GM19240 (cell line): ENCODE data around the gene BCAR3.
"Not testable (repeated sequence)": the region's sequence is repeated elsewhere in the genome, so short reads cannot be mapped to it uniquely, and the experiment has no call there.

ENCODE experiments used
- DNase-seq: peaks from one replicate; pipeline ENCODE4 v3.0.0; 2011; ENCODE audit warnings: low spot score; ENCODE audit not compliant: insufficient read length

The BCAR3 gene

DNA sequence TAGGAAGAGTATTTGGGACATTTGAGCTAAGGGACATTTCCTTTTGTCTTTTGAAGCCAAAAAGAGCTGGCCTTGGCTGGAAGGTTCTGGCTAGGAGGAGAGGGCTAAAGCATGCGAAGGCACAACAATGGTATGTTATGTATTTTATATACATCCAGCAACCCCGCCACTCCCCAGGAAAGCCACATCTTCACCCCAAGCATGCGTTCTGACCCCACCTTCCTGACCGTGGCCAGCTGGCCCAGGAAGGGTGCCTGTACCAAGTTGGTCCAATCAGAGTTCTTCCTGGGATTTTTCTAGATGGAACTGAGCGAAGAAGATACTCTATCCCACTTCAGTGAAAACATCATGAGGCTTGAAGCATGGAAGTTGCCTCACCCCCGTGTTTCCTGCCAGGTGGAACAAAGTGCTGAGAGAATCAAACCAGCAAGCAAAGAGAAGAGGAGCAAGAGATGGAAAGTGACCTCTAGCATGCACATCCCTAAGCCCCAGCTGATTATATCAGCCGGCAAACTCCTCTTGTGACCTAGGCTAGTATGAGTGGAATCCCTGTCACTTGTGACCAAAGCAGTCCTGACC is 82.7 kb downstream of the BCAR3 start:
- DNase-seq, result no peak

DNA sequence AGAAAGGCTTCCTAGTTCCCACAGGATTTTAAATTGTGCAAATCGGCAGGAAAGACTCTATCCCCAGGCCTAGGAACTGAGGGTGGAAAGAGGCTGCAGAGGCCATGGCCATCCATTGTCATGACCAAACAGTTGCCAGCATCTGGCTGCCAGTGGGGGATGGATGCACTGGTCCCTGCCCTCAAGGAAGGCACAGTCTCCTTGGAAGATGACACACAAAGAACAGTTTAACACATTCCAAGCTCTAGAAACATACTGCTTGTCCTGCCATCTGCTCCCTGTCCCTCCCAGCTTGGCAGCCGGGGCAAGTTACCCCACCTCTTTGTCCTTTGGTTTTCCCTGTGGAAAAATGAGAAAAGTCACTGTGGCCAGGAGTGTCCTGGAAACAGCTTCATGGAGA is 83.2 kb downstream of the BCAR3 start:
- no peak for DNase-seq

DNA sequence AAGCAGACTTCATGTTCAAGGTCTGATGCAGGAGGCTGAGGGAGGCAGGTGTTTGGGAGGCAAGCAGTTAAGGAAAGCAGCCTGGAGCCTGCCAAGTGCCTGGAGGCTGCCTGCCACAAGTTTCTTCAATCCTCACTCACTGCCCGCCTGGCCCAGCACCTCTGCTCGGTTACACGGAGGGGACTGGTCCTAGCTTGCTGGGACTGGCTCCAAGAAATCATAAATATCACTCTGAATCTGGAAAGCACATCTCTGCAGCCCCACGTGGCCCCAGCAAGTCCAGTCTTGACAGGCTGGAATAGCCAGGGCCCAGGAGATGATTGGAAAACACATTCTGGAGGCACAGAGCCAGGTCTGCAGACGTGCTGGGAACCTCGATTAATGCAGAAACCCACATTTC is 83.9 kb downstream of the BCAR3 start:
- DNase-seq, result no peak

DNA sequence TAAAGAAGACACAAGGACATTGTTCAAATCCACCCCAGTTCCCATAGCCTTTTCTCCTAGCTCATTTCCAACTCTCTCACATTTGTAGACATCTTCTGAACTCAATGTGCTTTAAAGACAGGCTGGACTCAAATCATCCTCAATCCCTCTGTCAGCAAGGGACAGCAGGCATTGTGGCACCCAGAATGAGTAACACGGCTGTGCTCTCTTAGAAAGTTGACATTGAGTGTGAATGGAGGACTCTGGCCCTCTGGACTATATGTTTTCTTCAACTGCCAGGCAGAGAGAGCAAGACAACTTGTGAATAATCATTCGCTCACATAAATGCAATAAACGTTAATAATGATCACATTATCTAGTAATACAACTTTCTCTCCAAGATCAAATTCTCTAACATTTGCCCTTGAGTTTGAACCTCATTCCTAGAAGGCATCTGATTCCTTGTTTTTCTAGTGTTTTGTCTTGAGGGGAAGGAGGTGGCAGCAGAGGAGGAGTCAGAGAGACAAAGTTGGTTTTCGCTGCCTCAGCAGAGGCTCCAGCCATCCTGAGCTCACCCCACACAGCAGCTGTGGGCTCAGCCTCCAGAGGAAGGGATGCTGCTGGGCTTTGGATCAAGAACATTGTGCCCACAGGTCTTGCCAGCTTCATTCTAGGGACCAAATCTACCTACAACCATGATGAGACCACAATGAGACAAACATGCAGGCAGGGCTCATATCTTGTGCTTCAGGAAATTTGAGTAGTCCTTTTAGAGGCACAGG is 85.1 kb downstream of the BCAR3 start:
- no peak for DNase-seq

DNA sequence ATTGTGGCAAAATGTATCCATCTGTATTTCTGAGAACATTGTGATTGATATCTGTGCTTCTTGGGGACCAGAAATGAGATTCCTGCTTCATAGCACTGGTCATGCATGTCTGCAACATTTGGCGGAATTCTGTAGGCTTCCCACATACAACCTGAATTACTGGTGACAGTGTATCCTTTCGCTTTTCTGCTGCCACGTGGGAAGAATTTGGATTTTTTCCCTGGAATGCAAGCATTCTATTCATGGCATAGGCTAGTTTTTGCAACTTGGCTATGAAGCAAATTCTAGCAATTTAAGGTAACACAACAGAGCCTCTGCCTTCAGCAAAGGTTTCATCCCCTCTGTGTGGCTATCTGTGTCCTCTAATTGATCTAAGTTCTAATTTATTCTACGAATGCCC is 85.9 kb downstream of the BCAR3 start:
- DNase-seq, result no peak

DNA sequence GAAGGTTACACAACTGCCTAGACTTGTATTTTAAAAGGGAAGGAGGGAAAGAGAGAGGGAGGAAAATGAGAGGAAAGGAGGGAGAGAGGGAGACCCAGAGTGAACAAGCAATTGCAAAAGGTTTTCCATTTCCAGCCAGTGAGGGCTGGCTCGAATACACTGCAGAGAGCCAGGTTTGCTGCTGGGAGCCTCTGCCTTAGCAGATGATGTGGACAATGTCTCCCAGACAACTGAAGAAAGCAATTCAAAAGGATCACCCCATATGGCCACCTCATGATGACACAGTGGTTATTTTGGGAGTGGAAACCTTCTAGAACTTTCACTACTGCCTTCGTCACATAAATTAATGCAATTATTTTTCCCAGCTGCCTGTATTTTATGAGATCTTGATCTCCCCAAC is 86.4 kb downstream of the BCAR3 start:
- no peak for DNase-seq

DNA sequence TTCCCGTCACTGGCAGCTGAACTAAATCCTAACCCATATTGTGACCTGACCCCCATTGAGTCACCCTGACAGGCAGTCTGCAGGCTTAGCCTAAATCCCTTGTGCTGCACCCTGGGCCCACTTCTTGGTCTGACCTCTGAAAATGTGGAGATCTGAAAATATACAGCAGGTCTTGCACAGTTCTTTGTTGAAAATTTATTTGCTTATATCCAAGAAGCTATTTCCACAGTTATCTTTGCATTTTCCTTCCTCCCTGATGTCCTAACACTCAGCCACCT is 87.1 kb downstream of the BCAR3 start:
- no peak for DNase-seq

DNA sequence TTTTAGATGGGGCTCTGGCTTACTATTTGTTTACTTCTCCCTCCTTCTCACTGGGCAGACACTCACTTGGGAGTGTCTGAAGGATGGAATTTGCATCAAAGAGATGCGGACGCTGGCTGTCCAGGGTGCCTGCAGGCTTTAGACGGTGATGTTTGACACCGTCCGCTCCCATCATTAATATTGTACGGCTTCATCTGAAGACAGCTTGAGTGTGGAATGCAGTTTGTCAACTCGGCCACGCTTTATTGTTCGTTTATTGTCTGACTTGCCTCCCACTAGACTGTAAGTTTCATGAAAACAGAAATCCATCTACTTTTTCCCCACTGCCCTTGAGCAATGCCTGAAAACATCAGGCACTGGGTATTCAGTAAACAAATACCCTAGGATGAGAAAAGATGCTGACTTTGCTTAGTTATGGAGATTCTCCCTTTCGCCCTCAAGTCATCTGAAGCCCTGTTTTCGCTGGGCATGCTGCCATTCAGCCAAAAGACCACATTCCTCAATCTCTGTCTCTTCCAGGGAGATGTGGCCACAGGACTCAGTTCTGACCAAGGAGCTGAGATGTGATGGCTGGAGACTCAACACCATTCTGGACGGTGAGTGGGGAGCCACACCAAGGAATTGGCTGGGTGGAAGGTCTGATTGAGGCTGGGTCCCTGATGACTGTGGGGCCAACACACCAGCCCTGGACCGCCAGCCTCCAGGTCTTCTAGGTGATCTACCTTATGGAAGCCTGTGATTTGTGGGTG is 87.6 kb downstream of the BCAR3 start:
- no peak for DNase-seq

DNA sequence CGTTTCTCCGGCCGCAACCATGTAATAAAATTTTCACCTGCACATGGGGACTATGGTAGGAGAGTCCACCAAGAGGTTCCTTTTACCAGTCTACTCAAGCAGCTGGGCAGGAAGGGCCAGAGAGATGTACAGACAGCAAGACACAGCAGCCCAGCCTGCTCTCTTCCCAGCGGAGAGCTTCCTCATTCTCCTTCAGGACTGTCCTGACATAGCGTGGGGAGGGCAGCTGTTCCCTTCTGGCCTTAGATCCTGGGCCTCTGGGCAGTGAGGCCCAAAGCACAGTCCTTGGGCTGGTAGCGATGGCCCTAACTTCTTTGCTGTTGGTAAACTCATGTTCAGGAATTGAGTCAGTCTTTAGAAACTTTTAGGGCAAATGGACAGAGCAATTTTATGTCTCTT is 89.1 kb downstream of the BCAR3 start:
- no peak for DNase-seq

DNA sequence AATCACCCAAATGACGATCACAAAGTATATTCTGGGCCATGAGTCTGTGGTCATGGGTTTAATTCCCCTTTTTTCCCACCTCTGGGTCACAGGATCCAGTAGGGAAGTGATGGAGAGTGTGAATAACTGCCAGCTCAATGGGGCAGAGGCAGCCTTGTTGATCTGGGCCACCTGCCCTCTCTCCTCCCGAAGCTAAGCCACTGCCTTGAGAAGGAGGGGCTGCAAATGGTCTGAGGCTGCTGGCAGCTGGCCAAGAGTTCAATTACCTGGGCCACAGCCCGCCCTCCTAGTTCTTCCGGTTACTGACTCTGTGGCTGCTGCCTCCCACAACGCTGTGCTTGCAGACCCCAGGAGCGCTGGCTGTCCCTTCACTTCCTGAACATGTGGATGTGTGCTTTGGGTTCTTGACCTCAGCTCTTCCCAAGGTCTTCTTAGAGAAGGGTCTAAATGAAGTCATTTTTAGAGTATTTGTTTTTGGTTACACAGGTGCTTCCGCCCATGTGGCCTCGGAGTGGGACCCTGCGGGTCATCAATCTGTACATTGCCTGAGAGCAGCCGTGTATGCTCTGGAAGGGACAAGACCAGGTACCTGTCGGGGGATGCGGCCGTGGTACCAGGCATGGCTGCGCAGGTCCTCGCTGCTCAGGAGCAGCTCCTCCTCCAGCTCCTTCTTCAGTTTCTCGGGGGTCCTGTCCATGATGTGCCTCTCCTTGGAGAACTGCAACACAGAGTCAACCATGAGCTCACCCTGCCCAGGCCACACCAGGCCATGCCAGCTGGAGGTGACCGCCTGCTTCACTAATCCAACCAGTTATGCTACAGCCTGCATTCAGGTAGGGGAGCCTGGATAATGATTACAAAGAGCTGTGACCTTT is 89.7 kb downstream of the BCAR3 start:
- DNase-seq, result peak; percentile 57

DNA sequence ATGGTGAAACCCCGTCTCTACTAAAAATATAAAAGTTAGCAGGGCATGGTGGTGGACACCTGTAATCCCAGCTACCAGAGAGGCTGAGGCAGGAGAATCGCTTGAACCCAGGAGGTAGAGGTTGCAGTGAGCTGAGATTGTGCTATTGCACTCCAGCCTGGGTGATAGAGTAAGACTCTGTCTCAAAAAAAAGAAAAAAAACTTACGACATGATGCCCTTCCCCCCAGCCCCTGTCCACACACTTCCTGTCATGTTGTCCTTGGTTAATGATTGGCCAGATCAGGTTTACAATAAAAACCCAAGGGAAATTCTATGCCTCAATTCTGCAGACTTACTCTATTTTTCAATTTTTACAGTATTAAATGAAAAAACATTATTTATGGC is 90.4 kb downstream of the BCAR3 start:
- DNase-seq, result not testable (repeated sequence)

DNA sequence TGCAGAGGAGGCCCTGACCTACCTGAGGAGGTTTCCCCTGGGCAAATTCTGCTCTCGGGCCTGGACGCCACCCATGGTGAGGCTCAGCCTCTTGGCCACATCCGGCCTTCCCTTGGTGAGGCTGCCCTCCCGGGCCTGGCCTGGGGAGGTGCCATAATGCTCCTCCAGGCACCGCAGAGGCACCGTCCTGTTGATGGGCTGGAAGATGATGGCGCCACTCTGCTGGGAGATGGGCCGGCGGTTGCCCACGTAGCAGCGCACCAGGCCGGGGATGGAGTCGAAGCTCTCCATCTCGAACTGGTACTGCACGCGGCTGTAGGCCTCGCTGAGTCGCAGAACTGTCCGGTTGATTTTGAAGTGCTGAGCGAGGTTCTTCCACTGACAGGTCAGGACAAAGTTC is 92.7 kb downstream of the BCAR3 start:
- no peak for DNase-seq

DNA sequence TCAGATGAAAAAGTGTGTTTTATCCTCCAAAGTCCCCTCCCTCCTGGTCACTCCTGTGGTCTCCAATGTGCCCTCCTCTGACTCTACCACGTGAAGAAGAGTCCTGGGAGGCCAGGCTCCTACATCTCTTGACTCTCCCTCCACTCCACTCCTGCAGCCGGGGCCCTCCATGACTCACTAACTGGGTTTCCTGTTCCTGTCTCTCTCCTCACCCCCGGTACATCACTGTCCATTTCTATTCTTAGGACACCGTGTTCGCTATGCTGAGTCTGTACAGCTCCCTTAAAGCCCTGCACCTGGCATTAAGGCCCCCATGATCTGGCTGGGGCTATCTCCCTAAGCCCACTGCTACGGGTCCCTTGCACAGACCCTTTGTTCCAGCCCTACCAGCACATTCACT is 93.4 kb downstream of the BCAR3 start:
- no peak for DNase-seq

DNA sequence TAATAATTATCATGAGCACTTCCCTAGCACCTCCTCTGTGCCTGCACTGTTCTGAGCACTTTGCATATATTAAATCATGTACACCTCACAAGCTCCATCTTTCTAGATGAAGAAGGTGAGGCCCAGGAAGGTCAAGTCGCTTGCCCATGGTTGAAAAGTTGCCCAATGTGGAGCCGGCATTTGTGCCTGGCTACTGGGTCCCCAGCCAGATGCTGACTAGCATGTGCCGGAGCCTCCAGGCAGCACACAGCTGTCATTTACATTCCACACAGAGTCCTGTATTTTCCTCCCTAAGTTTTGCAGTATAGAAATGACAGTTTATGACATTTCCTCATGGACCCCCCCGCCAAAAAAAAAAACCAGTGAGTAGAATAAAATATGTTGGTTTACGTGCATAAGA is 94.3 kb downstream of the BCAR3 start:
- DNase-seq, result no peak

DNA sequence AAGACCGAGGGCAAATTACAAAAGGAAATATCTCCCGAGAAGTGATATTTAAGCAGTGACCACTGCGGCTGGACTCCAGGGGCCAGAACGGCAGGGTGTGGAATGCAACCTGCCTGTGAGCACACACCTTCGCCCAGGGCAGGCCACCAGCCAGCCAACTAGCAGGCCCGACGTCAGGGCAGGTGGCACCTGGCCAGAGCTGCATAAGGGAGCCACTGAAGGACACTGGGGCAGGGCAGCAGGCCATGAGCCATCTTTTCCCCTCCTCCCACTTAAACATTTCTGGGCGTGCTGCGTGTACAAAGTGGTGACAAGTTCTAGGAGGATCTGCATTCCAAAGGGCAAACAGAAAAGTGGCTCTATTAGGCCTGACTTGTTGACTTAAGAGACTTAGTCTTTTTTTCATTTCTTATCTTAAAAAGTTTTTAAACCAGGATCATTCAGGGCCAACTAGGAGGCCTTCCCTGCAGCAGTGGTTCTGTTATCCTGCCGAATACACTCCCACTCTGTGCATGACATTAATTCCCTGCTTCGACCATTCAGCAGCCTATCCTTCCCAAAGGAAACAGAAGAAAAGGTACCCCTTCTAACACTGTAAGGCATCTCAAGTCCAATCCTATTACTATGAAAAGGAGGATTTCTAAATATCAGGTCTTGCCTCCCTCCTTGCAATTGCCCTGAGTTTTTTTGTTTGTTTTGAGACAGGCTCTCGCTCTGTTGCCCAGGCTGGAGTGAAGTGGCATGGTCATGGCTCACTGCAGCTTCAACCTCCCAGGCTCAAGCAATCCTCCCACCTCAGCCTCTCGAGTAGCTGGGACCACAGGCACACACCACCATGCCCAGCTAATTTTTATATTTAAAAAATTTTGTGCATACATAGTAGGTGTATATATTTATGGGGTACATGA is 96.3 kb downstream of the BCAR3 start:
- DNase-seq, result no peak

DNA sequence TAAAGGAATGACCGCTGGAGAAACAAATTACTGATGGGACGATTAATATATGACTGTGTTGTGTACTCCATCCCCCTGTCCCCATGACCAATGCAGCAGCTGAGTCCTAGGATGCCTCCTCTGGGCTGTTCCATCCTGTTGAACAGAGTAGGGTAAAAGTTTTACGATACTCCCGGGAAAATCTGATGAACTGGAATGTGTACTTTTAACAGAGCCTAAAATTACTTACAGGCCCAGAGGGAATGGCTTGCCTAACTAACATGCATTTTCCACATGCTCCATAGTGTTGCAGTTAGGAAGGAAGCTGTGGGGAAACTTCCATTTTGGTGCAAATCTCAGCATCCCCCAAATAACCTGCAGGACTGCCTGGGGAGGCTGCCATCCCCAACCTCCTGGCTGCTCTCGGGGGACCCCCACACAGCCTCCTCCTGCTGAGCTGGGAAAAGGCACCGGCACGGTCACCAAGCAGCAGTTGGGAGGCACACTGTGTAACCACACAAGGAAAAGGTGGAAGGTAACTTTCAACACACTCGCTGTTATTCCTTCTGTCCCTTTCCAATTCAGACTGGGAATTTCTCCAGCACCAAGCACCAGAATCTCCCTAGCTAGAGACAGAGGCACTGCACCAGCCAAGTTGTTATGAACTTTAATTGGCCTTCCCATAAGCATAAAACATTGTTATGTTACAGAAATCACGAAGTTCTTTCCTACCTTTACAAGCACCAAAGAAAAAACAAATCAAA is 97.2 kb downstream of the BCAR3 start:
- DNase-seq, result no peak

DNA sequence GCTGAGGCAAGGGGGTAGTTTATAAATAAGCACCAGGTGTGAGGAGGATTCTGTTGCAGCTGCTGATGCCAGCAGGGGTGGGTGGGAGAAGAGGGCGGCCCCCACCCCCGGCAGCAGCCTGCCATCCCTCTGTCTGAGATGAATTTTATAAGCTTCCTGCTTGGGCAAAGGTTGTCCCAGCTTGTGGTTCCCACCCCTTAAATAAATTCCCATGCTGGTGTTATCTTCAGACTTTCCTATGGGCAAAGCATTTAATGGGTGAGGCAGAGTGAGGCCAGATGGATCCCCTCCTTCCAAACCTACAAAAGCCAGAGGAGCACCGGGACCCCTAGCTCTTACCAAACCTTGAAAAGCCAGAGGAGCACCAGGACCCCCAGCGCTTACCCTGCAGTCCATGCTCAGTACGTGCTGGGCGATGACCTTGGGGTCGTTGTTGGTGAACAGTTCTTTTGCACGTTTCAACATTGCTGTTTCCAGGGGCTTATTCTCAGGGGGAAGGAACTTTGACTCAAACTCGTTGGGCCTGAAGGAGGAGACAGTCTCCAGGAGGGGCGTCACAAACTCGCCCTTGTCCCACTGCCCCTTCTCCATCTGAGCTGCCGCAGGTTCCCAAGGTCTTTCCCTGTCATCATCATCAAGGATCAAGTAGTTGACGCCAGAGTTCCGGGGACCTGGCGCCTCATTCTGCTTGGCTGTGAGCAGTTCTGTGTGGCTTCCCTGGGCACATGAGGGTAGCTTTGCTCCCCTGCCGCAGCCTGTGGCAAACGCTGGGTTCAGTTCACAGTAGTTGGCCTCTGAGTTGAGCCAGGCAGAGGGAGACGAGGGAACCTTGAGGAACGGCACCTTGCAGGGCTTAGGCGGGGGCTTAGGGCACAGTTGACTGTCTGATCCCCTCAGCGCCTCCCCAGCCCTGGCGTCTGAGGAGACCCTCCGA is 99.5 kb downstream of the BCAR3 start:
- DNase-seq, result no peak

DNA sequence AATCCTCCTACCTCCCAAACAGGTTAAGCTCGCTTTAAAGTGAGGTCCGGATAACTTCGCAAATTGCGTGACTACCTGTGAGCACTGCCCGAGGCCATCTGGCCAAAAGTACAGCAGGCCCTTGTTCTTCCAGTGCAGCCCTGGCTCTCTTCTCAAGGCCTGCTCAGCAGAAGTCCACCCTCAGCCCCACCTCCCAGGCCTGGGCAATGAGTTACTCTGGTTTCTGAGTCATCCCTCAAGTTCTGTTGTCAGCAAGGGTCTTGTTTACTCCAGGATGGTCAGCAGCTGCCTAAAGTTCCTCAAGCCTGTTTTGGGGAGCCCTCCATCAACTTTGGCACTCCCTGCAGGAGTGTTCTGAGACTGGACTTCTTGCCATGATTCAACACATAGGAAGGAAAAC is 101.7 kb downstream of the BCAR3 start:
- DNase-seq, result no peak
